SK-N-SH treated with all-trans-retinoic acid at 6 μM for 48 hours (cell line): ENCODE measurements around the gene SMG7.

Source experiments
- ARNTL ChIP-seq: fragments of 450-650 bp; formaldehyde crosslinking; IDR thresholded peaks from 2 replicates; pipeline ENCODE4 v1.5.0; 2020; ENCODE audit warnings: low read depth, mild to moderate bottlenecking, moderate library complexity, borderline replicate concordance
- CREB5 ChIP-seq: fragments of 250-450 bp; sonication (Bioruptor Pico); IDR thresholded peaks from 2 replicates; pipeline ENCODE4 v1.5.1; 2020; ENCODE audit warnings: low read depth, mild to moderate bottlenecking, moderate library complexity
- PATZ1 ChIP-seq: fragments of 250-450 bp; sonication (Bioruptor Pico); IDR thresholded peaks from 2 replicates; pipeline ENCODE4 v1.8.0; 2020; ENCODE audit warnings: mild to moderate bottlenecking, moderate library complexity, borderline replicate concordance
- SNAI2 ChIP-seq: fragments of 250-450 bp; sonication (Bioruptor Pico); IDR thresholded peaks from 2 replicates; pipeline ENCODE4 v1.5.0; 2020; ENCODE audit warnings: mild to moderate bottlenecking, moderate library complexity
- ZFP3 ChIP-seq: fragments of 250-450 bp; sonication (Bioruptor Pico); IDR thresholded peaks from 2 replicates; pipeline ENCODE4 v1.5.0; 2020; ENCODE audit warnings: mild to moderate bottlenecking, moderate library complexity

- TF ChIP-seq CREB5 (no peak), ZFP3 (CRISPR knock-in tag) (no peak), SNAI2 (no peak), PATZ1 (no peak), ARNTL (no peak)
Measured at GRCh38 chr1:183505454-183506089, 33.3 kb downstream of the SMG7 start.
